GM12878 (cell line): ENCODE data around the gene SLC12A5.

Experiments used
- BRCA1 ChIP-seq: IDR thresholded peaks from 2 replicates; pipeline ENCODE4 v1.6.1; 2011; ENCODE audit warnings: low read depth, low read length, improper control_type of control experiment
- FOXK2 ChIP-seq: fragments of 450-650 bp; IDR thresholded peaks from 2 replicates; pipeline ENCODE4 v1.6.1; 2017; ENCODE audit warnings: mild to moderate bottlenecking, moderate library complexity
- GABPA ChIP-seq: IDR thresholded peaks from 2 replicates; pipeline ENCODE4 v1.6.1; 2014; ENCODE audit warnings: antibody characterized with exemption, low read depth, mild to moderate bottlenecking, inconsistent platforms
- SUZ12 ChIP-seq: fragments of 200-600 bp; sonication (generic); IDR thresholded peaks from one replicate; pipeline ENCODE4 v1.6.1; 2018; ENCODE audit warnings: antibody characterized with exemption, mild to moderate bottlenecking; ENCODE audit not compliant: unreplicated experiment
- TAF1 ChIP-seq: IDR thresholded peaks from 2 replicates; pipeline ENCODE4 v1.6.1; 2011; ENCODE audit warnings: mild to moderate bottlenecking, low read depth, low read length, borderline replicate concordance
- TF ChIP-seq, protein P1 (sequence below), 3 experiments: IDR thresholded peaks in 2 of 3; conservative IDR thresholded peaks in 1 of 3; 2 replicates each; pipeline ENCODE4 v1.5.1; 2011; ENCODE audit warnings: low read depth in 3 of 3, low read length in 3 of 3, mild to moderate bottlenecking in 3 of 3, control low read depth in 2 of 3, moderate library complexity in 2 of 3, inconsistent platforms in 1 of 3, mixed read lengths in 1 of 3; ENCODE audit not compliant: control insufficient read depth in 2 of 3, insufficient read depth in 1 of 3; ENCODE audit errors: extremely low read depth in 1 of 3

- TF ChIP-seq GABPA (no peak), BRCA1 (no peak), TAF1 (no peak), FOXK2 (no peak), SUZ12 (no peak)
- TF ChIP-seq, protein P1, sequence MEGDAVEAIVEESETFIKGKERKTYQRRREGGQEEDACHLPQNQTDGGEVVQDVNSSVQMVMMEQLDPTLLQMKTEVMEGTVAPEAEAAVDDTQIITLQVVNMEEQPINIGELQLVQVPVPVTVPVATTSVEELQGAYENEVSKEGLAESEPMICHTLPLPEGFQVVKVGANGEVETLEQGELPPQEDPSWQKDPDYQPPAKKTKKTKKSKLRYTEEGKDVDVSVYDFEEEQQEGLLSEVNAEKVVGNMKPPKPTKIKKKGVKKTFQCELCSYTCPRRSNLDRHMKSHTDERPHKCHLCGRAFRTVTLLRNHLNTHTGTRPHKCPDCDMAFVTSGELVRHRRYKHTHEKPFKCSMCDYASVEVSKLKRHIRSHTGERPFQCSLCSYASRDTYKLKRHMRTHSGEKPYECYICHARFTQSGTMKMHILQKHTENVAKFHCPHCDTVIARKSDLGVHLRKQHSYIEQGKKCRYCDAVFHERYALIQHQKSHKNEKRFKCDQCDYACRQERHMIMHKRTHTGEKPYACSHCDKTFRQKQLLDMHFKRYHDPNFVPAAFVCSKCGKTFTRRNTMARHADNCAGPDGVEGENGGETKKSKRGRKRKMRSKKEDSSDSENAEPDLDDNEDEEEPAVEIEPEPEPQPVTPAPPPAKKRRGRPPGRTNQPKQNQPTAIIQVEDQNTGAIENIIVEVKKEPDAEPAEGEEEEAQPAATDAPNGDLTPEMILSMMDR (IDR thresholded peaks at IDR 0.05 in 2 of 3, conservative IDR thresholded peaks at IDR 0.05 in 1 of 3; ENCODE audit: control insufficient read depth in 2 of 3, extremely low read depth in 1 of 3, insufficient read depth in 1 of 3, low read depth in 3 of 3, low read length in 3 of 3), result no peak
These were observed 35.6 kb upstream of the SLC12A5 start for GRCh38 chr20:45993197-45993951.
